GM18519 (cell line): Measurements from ENCODE around the gene SLCO2A1.

Source experiments
- ATAC-seq: cut with Tn5 transposase; IDR thresholded peaks from one replicate; pipeline ENCODE4 v1.9.1; 2021; ENCODE audit warnings: mild to moderate bottlenecking, moderate library complexity; ENCODE audit not compliant: unreplicated experiment, low FRiP score

SLCO2A1 gene

DNA sequence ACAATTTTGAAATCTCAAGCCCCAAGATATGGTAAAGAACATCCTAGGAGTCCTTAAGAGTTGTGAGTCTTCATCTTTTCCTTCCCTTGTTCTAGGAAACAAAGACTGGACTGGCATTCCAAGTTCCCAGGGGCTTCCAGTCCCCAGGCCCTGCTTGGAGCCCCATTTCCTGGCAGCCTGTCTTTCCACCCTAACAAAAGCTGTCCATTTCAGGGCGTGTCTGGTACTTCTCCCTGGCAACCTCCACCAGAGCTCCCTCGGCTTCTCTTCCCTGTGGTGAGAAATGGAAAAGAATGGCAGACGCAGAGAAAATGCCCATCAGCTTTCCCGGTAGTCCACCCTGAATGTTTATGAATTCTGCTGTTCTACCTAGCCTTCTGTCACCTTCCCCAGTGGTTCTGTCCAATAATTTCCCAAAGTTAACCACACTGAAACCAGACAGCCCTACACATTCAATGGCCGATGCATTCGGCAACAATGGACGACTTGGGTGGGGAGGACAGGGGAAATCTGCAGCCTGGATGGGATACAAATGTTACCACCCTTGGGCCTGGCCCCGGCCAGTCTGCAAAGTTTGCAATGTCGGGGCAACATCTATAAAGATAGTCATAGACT lies 140.9 kb downstream of the SLCO2A1 start:
- ATAC-seq: no peak

DNA sequence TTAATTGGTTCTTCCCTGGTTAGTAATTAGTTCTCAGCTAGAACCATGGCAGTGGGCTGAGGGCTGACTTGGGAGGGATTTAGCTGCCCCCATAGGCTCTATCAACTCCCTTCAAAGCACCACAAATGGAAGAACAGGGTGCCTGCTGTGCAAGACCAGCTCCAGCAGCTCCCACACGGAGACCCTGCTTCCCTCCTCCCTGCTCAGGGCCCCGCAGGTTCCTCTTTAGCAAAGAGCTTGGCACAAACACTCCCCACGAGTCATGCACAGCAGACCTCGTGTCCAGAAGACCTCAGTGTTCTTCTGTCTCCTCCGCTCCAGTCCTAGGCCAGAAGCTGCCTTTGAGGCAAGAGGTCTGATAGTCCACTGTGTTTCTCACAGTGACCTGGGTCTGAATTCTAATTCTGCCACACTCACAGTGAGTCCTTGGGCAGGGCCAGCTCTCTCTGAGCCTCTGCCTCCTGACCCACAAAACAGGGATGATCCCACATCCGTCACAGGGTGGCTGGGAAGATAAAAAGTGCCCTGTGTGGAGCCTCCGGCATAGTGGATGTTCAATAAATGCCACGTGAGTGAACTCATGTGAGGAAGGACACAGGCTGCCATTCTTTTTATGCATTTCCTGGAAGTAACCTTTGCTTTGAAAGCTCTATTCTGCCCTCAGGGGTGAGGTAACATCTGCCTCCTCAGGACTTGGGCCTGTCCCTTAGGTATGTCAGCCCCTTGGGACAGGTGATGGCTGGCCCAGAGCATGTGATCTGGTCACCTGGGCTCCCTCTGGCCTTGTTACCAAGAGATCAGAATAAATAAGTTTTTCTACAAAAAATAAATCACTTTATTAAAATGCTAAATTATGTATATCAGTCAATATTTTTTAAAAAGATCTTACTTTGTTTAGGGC lies 141.7 kb downstream of the SLCO2A1 start:
- no peak for ATAC-seq

DNA sequence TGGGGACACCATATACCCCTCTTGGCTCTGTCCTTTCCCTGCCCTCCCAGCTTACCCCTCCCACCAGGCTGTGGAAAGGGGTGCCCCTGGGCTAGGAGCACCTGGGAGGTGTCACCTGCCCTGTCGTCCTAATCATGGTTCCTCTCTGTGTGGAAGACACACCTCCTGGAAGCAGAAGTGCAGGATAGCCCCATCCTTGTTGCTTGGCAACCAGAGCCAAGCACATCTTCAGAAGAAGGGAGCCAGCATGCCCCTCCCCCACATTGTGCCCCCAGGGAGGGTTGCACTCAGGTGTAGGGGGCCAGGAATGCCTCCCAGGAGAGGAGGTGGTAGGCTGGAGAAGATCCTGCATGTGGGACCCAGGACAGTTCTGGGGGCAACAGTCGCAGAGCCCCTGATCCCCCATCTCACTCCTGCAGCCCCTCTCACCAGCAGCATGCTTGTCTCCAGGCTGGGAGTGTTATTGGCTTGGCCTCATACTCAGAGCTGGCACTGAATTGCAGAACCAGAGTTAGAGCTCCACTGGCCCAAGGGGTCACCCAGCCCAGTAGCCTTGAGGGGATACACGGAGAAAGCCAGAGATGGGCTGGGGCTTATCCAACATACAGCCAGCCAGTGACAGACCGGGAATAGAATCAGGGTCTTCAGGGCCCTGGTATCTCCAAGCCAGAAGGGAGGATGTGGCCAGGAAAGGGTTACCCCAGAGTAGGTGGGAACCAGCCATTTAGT lies 142.5 kb downstream of the SLCO2A1 start:
- ATAC-seq: no peak

DNA sequence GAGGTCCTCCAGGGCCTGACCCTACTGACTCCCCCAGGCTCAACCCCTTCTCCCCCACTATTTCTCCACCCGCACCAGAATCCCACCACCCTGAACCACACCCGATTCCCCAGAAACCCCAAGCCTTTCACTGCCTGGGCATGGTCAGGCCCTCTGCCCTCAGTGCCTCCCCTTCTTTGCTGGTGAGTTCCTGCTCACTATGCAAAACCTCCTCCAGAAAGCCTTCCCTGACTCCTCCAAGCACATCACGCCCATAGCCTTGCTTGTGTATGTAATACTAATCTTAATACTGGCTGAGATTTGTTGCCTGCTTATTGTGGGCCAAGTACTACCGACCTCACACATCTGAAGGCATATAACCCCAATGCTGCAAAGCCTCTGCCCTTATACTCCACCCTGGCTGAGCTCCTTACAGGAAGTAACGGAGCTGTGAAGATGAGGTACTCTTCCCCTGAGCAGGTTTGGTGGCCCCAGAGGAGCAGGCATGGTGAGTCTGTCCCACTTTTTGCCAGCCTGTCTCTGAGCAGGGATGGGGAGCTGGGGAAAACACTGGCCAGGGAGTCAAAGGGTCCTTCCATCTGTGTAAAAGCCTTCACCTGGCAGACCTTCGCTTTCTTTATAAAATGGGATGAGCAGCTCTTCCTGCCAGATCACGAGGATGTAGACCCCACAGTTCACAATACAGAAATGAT lies 143.5 kb downstream of the SLCO2A1 start:
- ATAC-seq: no peak

DNA sequence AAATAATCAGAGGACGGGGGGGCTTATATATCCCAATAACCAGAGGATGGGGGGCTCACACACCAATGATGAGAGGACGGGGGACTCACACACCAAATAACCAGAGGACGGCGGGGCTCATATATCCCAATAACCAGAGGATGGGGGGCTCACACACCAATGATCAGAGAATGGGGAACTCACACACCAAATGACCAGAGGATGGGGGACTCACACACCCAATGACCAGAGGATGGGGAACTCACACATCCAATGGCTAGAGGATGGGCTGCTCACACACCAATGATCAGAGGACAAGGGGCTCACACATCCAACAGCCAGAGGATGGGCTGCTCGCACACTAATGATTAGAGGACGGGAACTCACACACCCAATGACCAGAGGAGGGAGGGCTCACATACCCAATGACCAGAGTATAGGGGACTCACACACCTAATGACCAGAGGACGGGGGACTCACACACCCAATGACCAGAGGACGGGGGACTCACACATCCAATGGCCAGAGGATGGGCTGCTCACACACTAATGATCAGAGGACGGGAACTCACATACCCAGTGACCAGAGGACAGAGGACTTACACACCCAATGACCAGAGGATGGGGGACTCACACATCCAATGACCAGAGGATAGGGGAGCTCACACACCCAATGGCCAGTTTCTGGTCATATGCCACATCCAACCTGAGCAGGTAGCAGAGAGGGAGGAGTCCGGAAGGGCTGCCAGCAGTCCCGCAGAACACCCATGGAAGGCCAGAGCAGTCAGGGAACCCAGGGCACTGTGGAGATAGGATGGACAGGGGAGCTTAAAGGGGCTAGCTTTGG lies 144.6 kb downstream of the SLCO2A1 start:
- no peak for ATAC-seq

DNA sequence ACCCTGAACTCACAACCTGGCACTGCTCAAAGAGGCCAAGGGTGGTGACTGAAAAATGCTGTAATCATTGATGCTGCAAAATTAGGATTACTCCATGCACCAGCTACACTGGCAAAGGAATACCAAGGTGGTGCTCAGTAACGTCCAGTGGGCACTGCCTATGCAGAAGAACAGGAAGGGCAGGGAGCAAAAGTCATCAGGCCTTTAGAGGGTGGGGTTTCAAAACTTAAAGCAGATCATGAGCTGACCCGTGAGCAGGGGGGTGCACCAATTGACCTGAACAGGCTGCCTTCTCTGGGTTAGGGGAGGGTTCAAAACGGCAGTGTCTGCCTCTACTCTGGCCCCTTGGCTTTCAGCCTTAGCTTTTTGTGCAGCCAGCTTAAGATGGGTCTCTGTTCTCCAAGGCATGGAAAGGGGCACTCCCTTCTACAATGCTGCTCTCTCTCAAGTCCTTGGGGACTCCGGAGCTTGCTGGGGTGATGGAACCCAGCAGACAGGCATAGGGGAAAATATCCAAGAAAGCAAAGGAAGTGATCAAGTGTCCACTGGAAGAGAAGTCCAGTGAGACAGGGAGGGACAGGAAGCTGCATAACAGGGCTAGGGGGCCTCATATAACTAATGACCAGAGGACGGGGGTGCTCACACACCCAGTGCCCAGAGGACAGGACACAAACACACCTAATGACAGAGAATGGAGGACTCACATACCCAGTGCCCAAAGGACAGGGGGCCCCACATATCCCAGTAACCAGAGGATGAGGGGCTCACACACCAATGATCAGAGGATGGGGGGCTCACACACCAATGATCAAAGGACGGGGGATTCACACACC lies 145.5 kb downstream of the SLCO2A1 start:
- no peak for ATAC-seq

DNA sequence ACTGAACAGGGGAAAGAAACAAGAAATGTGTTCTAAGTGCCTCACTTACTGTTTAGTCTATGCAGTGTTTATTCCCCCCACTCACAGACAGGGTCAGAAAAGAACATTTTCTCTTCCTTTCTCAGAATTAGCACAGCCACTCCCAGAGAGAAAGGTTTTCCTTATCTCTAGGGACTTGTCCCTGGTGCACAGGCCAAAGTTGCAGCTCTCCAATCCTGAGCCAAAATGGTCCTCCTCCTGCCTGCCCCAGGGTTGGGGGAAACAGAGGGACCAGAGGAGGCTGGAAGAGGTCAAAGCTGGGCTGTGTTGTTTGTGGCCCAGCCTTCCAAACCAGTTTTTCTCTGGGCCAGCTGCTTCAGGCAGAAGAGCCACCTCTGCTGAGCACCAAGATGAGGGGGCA lies 146.1 kb downstream of the SLCO2A1 start:
- no peak for ATAC-seq

DNA sequence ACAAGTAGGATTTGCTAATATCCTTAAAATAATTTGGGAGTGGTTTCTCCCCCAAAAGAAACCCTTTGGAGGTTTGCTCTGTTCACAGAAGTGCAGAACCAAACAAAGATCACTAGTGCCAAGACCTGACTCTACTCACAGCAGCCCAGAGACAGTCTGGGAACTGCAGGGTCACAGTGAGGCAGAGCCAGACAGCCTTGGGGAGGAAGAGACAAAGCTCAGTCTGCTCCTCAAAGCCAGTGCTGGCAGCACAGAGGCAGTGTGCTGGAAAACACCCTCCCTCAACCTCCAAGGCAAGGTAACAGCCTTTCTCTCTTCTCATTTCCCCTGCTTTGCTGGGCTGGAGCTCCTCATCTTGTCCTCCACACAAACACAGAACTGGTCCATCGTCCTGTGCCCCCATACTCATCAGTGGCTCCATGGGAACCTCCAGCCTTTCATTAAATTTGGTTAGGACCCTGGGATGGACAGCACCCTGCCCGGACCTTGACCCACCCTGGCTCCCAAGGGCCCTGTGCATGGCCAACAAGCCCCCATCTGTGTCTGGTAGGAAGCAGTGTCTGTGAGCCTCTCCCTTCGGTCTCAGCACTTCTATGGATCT lies 146.6 kb downstream of the SLCO2A1 start:
- ATAC-seq: no peak

DNA sequence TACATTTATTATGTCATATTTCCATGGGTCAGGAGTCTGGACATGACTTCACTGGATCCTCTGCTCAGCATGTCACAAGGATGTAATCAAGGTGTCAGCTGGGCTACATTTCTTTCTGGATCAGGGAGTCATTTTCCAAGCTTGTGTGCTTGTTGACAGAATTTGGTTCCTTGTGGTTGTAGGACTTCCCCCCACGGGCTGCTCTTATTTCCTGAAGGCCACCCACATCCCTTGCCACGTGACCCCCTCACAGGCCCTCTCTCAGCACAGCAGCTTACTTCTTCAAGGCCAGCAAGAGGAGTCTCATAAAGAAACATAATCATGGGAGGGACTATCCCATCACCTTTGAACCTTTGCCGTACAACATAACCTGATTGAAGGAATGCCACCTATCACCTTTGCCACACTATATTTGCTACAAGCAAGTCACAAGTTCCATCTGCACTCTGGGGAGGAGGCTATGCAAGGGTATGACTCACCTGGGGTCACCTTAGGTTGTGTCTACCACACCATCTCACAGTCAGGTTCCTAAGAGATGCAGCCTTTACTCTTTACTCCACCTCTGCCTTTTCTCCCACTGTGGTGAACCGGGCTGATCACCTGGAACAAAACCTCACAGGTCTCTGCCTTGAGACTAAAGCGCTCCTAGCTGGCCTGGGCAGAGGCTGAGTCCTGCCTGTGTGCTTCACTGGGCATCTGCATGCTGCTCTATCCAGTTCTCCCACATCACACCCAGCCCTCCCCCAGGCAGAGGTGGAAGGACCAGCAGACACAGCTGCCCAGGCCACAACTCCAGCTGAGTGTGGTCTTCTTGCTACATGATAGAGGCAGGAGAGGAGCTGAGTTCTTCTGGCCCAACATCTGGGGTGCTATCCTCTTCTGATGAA lies 147.5 kb downstream of the SLCO2A1 start:
- ATAC-seq: no peak

DNA sequence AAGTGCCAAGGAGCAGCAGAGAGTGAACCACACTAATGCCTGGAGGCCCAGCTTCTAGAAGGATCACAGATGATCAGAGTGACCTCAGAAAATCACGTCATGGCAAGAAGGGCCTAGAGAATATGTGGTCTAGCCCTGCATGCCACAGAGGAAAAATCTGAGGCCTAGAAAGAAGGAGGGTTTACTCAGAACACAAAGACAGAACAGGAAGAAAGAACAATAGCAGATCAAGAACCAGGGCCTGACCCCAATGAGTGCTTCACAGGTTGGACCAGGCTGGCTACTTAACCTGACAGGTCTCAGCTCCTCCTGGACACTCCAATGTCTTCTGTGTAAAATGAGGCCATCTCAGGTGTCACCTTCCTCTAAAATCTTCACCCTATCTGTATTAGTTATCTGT lies 148.2 kb downstream of the SLCO2A1 start:
- ATAC-seq: no peak

DNA sequence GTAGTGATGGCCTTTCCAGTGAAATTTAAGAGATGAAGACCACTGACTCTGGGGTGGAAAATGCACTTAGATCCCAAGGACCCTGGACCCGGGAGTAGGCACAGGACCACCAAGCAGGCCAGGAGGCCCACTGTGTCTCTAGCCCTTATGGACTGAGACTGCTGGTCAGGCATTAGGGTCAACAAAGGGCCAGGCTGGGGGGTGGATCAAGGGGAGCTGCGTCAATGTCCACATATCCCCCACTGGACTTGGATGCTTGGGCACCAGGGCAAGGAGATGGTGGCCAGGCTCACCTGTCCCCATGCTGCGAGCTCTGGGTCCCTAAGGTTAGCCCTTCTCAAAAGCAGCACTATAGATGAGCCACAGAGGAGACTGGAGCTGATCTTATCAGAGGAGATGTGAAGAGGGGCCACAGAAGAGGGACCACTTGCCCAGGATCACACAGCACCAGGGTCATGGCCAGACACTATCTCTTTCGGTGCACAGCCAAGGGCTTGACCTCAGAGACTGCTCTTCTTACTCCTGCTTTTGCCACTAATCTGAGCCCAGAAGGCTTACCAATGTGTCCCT lies 148.8 kb downstream of the SLCO2A1 start:
- no peak for ATAC-seq

DNA sequence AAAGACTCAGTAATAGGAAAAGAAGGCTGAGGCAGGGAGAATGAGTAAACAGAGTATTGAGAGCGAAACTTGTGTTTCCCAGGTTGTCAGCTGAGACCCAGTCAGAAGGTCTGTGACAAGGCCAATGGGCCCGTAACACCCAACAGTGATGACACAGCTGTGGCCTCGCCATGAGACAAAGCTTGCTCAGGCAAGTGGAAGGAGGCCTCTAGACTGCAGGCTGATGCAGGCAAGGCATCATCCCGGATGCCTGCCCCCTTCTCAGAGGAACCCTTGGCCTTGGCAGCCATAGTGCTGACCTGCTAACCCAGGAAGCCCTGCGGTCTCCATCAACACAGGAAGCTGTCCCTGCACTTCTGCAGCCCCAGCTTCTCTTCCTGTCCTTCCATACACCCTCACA lies 149.4 kb downstream of the SLCO2A1 start:
- ATAC-seq: no peak

DNA sequence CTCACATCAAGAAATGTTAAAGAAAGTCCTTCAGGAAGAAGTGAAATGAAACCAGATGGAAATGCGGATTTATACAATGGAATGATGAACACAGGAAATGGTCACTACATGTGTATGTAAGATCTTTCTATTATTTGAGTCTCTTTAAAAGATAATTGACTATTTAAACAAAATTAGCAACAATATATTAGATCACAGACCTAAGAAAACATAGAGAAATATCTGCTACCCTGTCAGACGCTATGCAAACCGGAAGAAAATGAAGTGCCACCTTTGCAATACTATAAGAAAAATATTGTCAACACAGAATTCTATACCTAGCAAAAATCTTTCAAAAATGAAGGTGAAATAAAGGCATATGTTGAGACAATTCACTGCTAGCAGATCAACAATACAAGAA lies 151.2 kb downstream of the SLCO2A1 start:
- no peak for ATAC-seq
